IPS-18c (cell line): ENCODE measurements around the gene MACROD2.

Experiments
- H3K4me3 ChIP-seq: 2 replicates; pipeline ENCODE4 v1.7.0; 2013; ENCODE audit warnings: low read depth, mild to moderate bottlenecking, low read length, moderate library complexity; ENCODE audit not compliant: insufficient read depth
- H3K9me3 ChIP-seq: one replicate; pipeline ENCODE4 v1.6.1; 2013; ENCODE audit warnings: mild to moderate bottlenecking, low read length, moderate library complexity; ENCODE audit not compliant: control insufficient read depth, insufficient read depth

MACROD2 gene

DNA sequence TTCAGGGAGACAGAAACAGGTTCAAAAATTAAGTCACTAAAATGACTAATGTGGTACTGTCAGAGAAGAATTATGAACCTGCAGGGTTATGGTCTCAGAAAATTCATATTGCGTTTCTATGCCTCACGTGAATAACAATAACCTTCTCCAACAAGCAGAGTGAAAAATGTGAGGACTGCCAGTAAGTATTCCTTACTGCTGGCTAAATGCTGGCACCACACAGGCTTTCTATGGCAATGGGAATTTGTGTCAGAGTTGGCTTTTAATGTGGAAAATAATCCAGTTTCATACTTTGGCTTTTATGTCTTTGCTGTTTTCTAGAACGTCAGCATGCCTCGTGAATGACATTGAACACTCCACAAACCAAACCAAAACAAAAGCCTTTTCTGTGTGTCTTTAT, 1922.0 kb downstream of the MACROD2 start:
- Histone ChIP-seq H3K9me3 (no peaks in the 10 kb centered on the region), H3K4me3 (no peak overlapping the region)

DNA sequence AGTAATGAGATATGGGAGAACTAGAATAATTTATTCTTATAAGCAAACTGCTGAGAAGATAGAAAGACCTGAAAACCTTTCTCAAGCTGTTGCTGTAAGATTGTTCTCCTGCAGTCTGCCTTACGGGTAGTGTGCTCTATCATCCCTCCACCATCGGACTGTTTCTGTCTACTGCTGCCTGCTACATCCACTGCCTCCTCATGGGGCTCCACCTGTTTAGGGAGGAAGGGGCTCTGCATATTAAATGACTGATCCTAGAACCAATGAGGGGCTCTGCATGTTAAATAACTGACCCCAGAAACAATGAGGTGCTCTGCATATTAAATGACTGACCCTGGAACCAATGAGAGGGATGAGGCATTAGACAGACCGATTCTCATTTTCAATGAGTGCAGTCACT, 1923.3 kb downstream of the MACROD2 start:
- H3K9me3 ChIP-seq = no peaks in the 10 kb centered on the region
- H3K4me3 ChIP-seq = no peak overlapping the region

DNA sequence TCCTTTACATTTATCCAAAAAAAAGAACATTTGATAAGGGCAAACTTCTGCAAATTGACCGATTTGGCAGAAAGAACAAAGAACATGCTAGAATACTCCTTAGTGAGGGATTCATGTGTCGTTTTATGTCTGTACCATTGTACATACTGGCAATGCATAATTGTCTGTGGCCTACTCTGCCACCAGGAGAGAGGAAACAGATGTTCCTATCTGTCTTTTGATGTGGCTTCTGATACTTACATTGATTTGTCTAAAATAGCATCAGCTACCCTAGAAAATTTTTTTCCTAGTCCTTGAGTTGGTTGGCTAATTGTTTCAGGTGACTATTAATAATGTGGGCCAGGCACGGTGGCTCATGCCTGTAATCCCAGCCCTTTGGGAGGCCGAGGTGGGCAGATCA, 1923.8 kb downstream of the MACROD2 start:
- Histone ChIP-seq H3K4me3 (no peak overlapping the region), H3K9me3 (no peaks in the 10 kb centered on the region)

DNA sequence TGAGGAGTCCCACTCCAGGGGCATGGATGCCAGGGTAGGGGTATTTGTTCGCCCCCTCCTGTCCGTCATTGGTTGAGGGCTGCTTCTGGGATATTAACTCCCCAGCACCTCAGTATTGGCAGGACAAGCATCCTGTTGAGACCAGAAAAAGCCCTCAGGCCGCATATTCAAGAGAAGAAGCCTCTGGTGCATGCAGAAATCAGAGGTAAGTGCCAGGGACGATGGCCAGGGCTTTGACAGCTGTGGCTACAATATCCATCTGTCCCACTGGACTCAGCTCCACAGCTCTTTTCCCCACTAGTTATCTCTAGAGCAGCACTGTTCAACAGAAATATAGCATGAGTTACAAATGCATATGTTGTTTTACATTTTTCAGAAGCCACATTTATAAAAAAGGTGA, 1926.6 kb downstream of the MACROD2 start:
- H3K4me3 ChIP-seq = no peak overlapping the region
- H3K9me3 ChIP-seq = no peaks in the 10 kb centered on the region

DNA sequence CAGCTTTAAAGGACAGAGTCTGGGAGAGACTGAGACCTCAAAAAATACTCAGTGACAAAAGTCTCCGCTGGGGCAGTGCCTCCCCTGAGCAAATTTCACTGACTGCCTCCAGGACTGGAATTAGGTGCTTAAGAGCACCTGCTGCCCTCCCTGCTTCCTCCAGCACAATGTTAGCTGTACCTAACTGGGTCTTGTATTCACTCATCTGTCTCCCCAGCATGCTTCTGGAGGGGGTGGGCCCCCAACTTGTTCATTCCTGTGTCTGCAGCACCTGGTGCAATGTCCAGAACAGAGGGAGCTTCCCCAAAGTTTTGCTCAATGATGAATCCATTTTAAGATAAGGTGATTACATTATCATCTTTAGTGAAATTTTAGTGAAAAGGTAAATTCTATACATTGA, 1927.2 kb downstream of the MACROD2 start:
- Histone ChIP-seq H3K9me3 (no peaks in the 10 kb centered on the region), H3K4me3 (no peak overlapping the region)

DNA sequence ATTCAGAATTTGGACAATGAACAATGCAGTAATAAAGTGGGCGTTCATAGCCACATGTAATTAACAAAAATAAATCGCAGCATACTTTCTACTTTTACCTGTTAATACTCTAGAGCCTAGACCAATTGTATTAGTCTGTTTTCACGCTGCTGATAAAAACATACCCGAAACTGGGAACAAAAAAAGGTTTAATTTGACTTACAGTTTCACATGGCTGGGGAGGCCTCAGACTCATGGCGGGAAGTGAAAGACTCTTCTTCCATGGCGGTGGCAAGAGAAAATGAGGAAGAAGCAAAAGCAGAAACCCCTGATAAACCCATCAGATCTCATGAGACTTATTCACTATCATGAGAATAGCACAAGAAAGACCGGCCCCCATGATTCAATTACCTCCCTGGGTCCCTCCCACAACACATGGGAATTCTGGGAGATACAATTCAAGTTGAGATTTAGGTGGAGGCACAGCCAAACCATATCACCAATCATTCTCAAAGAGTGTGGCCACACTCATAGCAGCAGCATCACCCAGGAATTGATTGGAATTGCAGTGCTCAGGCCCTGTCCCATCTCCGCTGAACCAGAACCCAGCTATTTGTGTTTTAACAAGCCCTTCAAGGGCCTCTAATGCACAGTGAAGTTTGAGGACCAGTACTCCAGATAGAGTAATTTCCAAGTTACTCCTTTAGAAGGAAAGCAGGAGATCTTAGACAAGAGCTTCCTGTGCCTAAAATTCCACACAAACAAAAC, 1927.9 kb downstream of the MACROD2 start:
- no peaks in the 10 kb centered on the region for H3K9me3 ChIP-seq
- H3K4me3 ChIP-seq = no peak overlapping the region

DNA sequence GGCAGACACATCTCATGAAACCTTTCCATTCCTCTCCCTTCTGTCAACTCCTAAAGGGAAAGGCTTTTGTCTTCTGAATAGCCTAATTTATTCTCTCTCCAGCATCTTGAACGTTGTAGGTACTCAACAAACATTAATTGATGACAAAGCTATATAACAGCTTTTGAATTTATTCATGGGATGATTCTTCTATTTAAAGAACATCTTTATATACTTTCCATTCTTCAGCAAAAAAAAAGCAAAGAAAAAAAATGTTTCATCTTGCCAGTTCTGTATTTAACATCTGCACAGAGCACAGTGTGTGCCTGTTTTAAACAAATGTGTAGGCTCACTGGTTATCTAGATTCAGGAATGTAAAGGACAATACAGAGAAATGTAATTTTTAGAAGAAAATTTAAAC, 1929.2 kb downstream of the MACROD2 start:
- H3K4me3 ChIP-seq = no peak overlapping the region
- no peaks in the 10 kb centered on the region for H3K9me3 ChIP-seq

DNA sequence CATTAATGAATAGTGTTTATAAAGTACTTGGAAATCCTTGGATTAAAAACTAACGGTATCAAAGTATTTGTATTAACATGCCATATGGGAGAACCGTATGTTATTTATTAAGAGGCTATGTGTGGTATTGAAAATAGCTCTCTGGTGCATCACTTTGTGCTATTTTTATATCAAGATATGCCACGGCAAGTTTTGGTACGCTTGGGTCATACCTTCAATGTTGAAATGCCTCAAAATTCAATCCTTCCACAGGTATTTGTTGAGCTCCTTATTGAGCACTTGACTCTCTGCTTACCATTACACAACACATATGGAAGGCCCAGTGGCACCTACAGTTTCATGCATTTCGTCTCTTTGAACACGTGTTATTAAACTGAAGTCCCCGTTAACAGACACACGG, 1930.1 kb downstream of the MACROD2 start:
- Histone ChIP-seq H3K9me3 (no peaks in the 10 kb centered on the region), H3K4me3 (no peak overlapping the region)

DNA sequence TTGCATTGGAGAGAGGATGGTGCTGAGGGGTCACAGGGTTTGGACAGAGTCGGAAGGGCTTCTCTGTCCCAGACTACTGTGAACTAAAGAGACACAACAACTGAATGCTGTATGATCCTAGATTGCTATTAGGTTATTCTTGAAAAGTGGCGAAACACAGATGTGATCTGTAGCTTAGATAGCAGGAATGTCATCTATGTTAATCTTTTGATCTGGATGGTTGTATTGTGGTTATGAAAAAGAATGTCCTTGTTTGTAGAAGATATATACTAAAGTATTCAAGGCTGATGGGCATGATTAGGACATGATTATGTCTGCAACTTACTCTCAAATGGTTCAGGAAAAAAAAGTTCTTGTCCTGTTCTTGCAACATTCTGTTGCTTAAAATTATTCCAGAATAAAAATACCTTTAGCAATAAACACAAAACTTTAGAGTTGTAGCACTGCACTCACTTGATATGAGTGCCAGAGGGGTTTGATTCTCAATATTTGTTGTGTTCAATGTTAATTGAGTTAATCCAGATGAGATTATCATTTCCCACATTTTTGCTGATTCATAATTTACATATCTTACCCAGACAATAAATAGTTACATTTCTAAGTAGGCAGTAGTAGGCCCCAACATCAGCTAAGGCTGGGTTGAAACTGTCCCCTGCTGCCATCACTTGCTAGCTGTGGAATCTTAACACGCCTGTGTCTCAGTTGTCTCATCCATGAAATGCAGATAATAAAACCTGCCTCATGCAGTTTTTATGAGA, 1932.8 kb downstream of the MACROD2 start:
- Histone ChIP-seq H3K4me3 (no peak overlapping the region), H3K9me3 (no peaks in the 10 kb centered on the region)

DNA sequence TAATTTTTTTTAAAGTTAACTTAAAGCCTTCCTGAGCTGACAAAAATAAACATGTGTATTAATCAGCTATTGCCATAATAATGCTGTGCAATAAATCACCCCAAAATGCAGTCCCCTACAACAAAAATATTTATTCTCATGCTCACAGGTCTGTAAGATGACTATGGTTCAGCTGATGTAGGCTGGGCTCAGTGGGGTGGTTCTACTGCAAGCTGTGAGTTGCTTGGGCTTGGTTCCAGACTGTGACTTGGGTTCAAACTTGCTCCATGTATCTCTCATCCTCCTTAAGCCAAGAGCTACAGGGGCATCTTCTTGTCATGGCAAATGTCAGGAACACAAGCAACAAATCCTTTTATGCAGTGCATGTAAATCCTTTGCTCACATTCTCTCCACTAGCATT, 1933.6 kb downstream of the MACROD2 start:
- Histone ChIP-seq H3K9me3 (no peaks in the 10 kb centered on the region), H3K4me3 (no peak overlapping the region)

DNA sequence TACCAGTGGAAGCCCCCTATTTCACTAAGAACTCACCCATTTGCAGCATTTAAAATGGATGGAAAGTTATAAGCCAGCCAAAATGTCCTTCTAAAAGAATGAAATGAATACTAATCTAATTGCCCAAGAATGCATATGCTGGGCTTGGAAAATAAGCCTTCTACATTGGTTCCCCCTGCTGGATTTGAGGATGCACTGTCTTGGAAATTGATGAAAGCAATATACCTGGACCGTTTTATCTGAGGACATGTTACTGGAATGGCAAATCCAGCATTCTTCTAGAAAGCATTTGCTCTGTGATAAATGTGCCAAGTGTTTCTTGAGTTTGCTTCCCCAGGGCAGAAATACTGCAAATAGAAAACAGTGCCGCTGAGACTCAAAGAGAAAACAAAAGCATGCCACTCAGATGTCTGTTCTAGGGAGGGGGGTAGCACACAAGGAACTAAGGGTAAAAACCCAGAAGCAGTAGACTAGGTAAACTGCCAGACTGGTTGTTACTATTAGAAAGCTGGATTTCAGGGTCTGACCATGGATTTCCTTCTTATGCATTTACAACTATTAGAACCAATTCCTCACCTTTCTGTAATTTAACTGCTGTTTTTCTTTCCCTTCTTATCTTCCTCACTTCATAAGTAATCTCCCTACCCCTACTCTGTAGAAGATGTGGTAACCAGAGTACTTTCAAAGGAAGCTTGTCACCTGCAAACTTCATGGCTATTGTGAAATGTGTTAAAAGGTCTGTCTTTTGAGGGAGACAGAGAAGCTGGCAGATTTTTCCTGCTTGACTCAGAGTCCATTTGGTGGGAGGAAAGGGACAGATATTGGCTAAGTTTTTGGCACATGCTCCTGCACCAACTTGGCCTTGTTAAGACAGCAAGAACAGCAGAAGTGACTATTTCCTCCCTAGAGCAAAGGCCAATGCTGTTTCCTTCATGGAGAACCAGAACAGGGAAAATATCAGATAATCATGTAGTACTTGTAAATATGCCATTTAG, 1935.3 kb downstream of the MACROD2 start:
- no peaks in the 10 kb centered on the region for H3K9me3 ChIP-seq
- no peak overlapping the region for H3K4me3 ChIP-seq

DNA sequence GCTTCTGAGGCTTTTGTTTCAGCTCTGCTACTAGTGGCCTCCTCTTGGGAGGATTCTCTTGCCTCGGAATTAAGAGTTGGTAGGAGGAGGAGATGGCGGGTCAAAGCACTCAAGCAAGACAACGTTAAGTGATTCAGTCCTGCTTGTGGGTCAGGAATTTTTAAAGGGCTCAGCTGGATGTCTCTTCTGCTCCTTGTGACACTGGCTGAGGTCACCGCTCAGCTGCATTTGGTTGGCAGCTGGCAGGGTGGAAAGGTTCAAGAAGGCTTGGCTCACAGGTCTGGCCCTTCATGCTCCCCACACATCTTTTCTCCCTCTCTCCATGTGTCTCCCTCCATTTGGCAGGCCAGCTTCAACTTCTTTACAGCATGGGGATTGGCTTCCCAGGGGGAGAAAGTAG, 1936.6 kb downstream of the MACROD2 start:
- Histone ChIP-seq H3K4me3 (no peak overlapping the region), H3K9me3 (no peaks in the 10 kb centered on the region)

DNA sequence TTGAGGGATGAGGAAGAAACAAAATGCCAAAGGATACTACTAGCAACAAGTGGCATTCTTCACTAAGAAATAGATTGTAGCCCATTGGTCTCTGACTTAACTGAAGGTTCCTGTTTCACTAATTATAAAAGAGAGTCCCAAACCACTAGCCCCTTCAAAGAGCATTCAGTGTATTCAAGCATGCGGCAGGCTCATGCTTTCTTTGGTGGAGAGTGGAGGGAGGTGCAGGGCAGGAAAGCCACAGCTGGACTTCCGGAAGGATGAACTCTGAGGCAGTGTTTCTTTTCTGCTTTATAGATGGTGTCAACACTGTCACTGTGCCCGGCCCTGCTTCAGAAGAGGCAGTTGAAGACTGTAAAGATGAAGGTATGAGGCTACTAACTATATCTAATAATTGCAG, 1941.9 kb downstream of the MACROD2 start:
- Histone ChIP-seq H3K4me3 (no peak overlapping the region), H3K9me3 (no peaks in the 10 kb centered on the region)

DNA sequence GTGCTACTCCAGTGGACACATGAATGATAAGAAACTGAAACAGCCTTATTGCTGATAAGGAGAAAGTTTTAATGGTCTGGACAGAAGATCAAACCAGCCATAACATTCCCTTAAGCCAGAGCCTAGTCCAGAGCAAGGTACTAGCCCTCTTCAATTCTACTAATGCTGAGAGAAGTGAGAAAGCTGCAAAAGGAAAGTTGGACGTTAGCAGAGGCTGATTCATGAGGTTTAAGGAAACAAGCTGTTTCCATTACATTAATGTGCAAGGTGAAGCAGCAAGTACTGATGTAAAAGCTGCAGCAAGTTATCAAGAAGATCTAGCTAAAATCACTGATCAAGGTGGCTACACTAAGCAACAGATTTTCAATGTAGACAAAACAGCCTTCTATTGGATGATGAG, 1943.5 kb downstream of the MACROD2 start:
- Histone ChIP-seq H3K9me3 (no peaks in the 10 kb centered on the region), H3K4me3 (no peak overlapping the region)

DNA sequence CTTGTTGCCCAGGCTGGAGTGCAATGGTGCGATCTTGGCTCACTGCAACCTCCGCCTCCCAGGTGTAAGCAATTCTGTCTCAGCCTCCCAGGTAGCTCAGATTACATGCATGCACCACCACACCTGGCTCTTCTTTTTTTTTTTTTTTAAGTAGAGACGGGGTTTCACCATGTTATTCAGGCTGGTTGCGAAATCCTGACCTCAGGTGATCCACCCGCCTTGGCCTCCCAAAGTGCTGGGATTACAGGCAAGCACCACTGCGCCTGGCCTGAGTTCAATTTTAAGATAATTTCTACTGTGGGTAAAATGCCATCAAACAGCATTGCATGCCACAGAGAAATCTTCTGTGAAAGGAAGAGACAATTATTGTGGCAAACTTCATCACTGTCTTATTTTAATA, 1944.8 kb downstream of the MACROD2 start:
- Histone ChIP-seq H3K4me3 (no peak overlapping the region), H3K9me3 (no peaks in the 10 kb centered on the region)

DNA sequence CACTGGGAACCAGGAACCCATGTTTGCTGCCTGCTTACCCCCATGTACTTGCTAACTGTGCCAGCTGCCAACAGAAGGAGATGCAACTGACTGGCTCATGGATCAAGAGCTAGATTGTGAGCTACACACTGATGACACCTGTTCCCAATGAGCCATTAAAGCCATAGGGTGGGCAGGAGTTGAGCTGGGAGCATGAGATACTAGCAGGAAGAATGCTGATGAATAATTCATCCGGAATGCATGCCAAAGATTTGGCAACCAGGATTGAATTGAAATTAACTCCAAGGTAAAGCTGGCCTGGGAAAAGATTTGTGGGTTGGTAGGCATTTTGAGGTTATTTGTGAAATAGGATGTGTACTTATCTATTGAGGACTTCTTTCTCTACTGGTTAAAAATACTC, 1946.8 kb downstream of the MACROD2 start:
- Histone ChIP-seq H3K9me3 (no peaks in the 10 kb centered on the region), H3K4me3 (no peak overlapping the region)

DNA sequence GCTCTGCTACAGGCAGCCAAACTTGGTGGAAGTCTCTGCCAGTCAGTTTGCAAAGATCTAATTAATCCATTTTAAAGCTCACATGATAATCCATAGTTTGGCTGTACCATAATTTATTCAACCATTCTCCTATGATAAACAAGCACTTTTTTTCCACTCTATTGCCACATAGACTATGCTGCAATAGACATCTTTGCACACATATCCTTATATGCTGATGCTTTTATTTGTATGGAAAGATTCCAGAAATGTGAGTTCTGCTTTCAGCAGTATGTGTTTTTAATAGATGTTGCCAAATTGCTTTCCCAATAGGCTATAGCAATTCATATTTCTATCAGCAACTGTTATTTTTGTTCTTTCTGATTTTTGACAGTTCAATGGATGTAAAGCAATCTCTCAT, 1950.0 kb downstream of the MACROD2 start:
- Histone ChIP-seq H3K9me3 (no peaks in the 10 kb centered on the region), H3K4me3 (no peak overlapping the region)

DNA sequence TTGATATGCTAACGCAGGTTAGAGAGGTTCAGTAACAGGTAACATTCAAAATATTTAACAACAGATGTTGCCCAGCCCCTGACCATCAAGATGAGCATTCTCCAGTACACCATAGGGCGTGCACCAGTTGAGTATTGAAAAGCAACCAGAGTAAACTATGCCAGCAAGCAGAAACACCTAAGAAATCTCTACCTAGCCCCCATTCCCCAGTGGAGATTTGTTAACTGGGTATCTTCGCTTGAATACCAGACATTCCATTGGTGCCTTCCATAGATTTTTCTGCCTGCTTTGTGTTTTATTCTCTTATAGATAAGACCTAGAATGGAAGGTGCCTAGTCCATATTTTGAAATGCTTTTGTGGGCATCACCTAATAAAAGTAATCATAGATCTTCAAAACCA, 1954.1 kb downstream of the MACROD2 start:
- no peaks in the 10 kb centered on the region for H3K9me3 ChIP-seq

More for the DNA sequence above, 1954.1 kb downstream of the MACROD2 start:
- H3K4me3 ChIP-seq = no peak overlapping the region
